Activated naive CD8-positive, alpha-beta T cell treated with anti-CD3 and anti-CD28 coated beads for 36 hours (primary cell): Measurements from ENCODE around the gene OPA1. TPM values are rescaled to one million over a fixed set of nuclear protein-coding genes. Genes with fewer than 3 reads are reported as not detected.

Experiments used
- DNase-seq: peaks from one replicate; pipeline ENCODE4 v3.0.0; 2021
- H3K27ac Mint-ChIP-seq: one replicate; pipeline ENCODE4 v1.8.0; 2022; ENCODE audit warnings: mild to moderate bottlenecking, moderate library complexity, mixed read lengths
- H3K27me3 Mint-ChIP-seq: one replicate; pipeline ENCODE4 v1.8.0; 2022; ENCODE audit warnings: mild to moderate bottlenecking, mixed read lengths
- H3K36me3 Mint-ChIP-seq: one replicate; pipeline ENCODE4 v1.8.0; 2021; ENCODE audit warnings: mild to moderate bottlenecking, mixed read lengths
- H3K4me1 Mint-ChIP-seq: one replicate; pipeline ENCODE4 v1.8.0; 2021; ENCODE audit warnings: mixed read lengths
- H3K4me3 Mint-ChIP-seq: one replicate; pipeline ENCODE4 v1.8.0; 2022; ENCODE audit warnings: mild to moderate bottlenecking, moderate library complexity, mixed read lengths
- H3K9me3 Mint-ChIP-seq: one replicate; pipeline ENCODE4 v1.8.0; 2022; ENCODE audit warnings: mixed read lengths
- total RNA-seq, 2 experiments: library from RNA; stranded (reverse); gene quantifications; one replicate each; pipeline ENCODE4 v1.2.3, GENCODE V29; 2021

OPA1 gene
- total RNA-seq, 2 experiments from 2014 or later: 89.4 to 102 TPM

- H3K9me3 Mint-ChIP-seq: no peaks in the 10 kb centered on the region
- no peaks in the 10 kb centered on the region for H3K4me1 Mint-ChIP-seq
- peaks cover 7% of the 10 kb centered on the region for H3K36me3 Mint-ChIP-seq
- H3K27ac Mint-ChIP-seq: no peak overlapping the region
- no peaks in the 10 kb centered on the region for H3K27me3 Mint-ChIP-seq
- H3K4me3 Mint-ChIP-seq: no peak overlapping the region
- no peak for DNase-seq
Measured at GRCh38 chr3:193701953-193702635, 109.1 kb downstream of the OPA1 start.

DNA sequence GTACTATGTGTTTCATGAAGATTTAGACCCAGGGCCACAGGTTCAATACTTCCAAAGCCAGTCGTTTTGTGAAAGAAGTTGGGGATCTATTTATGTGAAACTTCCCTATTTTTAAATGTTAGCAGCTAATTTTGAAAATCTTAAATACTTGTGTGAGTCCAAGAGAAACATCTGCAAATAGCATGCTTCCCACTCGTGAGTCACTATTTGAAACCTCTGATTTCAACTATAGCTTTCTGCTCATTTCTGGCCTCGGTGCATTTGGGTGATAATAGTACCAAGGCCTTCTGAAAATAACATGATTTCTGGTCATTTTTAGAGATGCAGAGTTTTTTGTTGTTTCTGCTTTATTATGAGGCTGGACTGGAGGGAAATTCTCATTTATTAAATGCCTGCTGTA lies 110.0 kb downstream of the OPA1 start:
- H3K9me3 Mint-ChIP-seq: no peaks in the 10 kb centered on the region
- H3K27ac Mint-ChIP-seq: no peak overlapping the region
- no peak for DNase-seq
- H3K27me3 Mint-ChIP-seq: no peaks in the 10 kb centered on the region
- H3K36me3 Mint-ChIP-seq: peaks cover 7% of the 10 kb centered on the region
- H3K4me1 Mint-ChIP-seq: no peaks in the 10 kb centered on the region
- no peak overlapping the region for H3K4me3 Mint-ChIP-seq

GRCh38 chr3:193704431-193704830 lies 111.4 kb downstream of the OPA1 start:
- DNase-seq: no peak
- H3K4me3 Mint-ChIP-seq: no peak overlapping the region
- H3K4me1 Mint-ChIP-seq: no peaks in the 10 kb centered on the region
- peaks cover 7% of the 10 kb centered on the region for H3K36me3 Mint-ChIP-seq
- H3K27me3 Mint-ChIP-seq: no peaks in the 10 kb centered on the region
- no peaks in the 10 kb centered on the region for H3K9me3 Mint-ChIP-seq
- H3K27ac Mint-ChIP-seq: no peak overlapping the region

GRCh38 chr3:193708270-193708669 lies 115.3 kb downstream of the OPA1 start:
- Mint-ChIP-seq H3K4me1 (no peaks in the 10 kb centered on the region), H3K27me3 (no peaks in the 10 kb centered on the region), H3K4me3 (no peak overlapping the region), H3K9me3 (no peaks in the 10 kb centered on the region), H3K27ac (no peak overlapping the region), H3K36me3 (no peaks in the 10 kb centered on the region)
- DNase-seq: no peak

DNA sequence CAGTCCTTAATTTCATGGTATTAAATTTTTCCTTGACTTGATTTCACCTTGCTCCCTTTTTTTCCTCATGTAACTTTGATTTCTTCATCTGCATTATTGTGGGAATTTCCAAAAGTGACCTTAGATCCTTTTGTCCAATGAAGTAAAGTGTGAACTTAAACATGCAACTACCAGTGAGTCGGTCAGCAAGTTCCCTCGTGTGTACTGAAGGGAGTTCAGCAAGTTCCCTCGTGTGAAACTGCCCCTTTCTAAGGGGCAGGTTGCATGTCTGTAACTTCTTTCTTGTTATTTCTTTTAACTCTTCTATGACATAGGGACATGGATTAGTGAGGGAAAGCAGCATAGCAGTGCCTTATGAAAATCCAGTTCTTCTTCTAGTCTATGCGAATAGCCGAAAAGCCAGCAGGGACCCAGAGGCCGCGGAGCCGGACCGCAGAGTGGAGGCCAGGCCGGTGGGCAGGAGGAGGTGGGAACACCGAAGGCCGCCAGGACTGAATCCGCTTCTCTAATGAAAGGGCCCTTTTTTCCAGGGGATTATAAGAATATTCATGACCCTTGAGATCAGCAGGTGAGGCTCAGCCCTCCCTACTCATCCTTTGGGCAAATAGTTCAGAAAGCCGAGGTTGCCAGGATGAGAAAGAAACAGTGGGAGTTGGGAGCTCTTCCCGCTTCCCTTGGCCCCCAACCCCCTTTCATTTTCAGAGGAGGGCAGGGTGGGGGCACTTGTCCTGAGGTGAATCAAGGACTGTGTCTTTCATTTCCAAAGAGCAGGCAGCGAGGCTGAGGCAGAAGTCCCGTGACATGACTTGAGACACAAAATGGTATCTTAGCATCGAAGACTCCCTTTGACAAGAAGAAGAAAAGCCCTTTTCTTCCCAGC lies 117.5 kb downstream of the OPA1 start:
- Mint-ChIP-seq H3K4me1 (no peaks in the 10 kb centered on the region), H3K27ac (no peak overlapping the region), H3K9me3 (peaks cover 11% of the 10 kb centered on the region), H3K36me3 (peaks cover 8% of the 10 kb centered on the region), H3K4me3 (no peak overlapping the region), H3K27me3 (no peaks in the 10 kb centered on the region)
- DNase-seq: no peak

- Mint-ChIP-seq H3K36me3 (peaks cover 8% of the 10 kb centered on the region), H3K4me3 (no peak overlapping the region), H3K9me3 (peaks cover 15% of the 10 kb centered on the region), H3K27ac (no peak overlapping the region), H3K27me3 (no peaks in the 10 kb centered on the region), H3K4me1 (no peaks in the 10 kb centered on the region)
- DNase-seq: no peak
Measured at GRCh38 chr3:193711166-193711485, 118.1 kb downstream of the OPA1 start.

GRCh38 chr3:193711523-193711963 lies 118.5 kb downstream of the OPA1 start:
- H3K27me3 Mint-ChIP-seq: no peaks in the 10 kb centered on the region
- peaks cover 2% of the 10 kb centered on the region for H3K4me1 Mint-ChIP-seq
- peaks cover 10% of the 10 kb centered on the region for H3K36me3 Mint-ChIP-seq
- DNase-seq: no peak
- no peak overlapping the region for H3K27ac Mint-ChIP-seq
- peaks cover 15% of the 10 kb centered on the region for H3K9me3 Mint-ChIP-seq
- no peak overlapping the region for H3K4me3 Mint-ChIP-seq

- Mint-ChIP-seq H3K27me3 (no peaks in the 10 kb centered on the region), H3K36me3 (peaks cover 12% of the 10 kb centered on the region), H3K9me3 (peaks cover 15% of the 10 kb centered on the region), H3K4me1 (peaks cover 4% of the 10 kb centered on the region), H3K4me3 (no peak overlapping the region), H3K27ac (no peak overlapping the region)
- no peak for DNase-seq
Measured at GRCh38 chr3:193711964-193712598, 119.1 kb downstream of the OPA1 start.

GRCh38 chr3:193712938-193713337 lies 119.9 kb downstream of the OPA1 start:
- H3K27ac Mint-ChIP-seq: no peak overlapping the region
- H3K9me3 Mint-ChIP-seq: peaks cover 15% of the 10 kb centered on the region
- H3K4me1 Mint-ChIP-seq: peaks cover 4% of the 10 kb centered on the region
- no peak overlapping the region for H3K4me3 Mint-ChIP-seq
- H3K27me3 Mint-ChIP-seq: no peaks in the 10 kb centered on the region
- DNase-seq: no peak
- H3K36me3 Mint-ChIP-seq: peaks cover 13% of the 10 kb centered on the region

DNA sequence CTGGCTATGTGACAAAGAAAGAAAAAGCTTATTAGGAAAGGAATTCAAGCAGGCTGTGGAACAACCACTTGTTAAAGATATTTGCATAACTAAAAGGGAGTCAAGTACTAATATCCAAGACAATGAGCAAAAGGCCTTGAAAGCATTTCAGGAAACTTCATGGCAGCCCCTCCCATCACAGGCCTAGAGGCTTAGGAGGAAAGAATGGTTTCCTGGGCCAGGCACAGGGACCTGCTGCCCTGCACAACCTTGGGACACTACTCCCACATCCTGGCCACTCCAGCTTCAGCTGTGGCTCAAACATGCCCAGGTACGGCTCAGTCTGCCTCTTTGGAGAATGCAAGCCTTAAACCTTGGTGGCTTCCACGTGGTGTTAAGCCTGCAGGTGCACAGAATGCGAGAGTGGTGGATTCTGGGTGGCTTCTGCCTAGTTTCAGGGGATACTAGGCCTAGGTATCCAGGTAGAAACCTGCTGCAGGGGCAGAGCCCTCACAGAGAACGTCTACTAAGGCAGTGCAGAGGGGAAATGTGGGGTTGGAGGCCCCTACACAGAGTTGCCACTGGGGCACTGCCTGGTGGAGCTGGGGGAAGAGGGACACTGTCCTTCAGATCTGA lies 121.6 kb downstream of the OPA1 start:
- Mint-ChIP-seq H3K27ac (no peak overlapping the region), H3K36me3 (peaks cover 13% of the 10 kb centered on the region), H3K4me3 (no peak overlapping the region), H3K27me3 (no peaks in the 10 kb centered on the region), H3K4me1 (peaks cover 4% of the 10 kb centered on the region), H3K9me3 (peaks cover 15% of the 10 kb centered on the region)
- DNase-seq: no peak

DNA sequence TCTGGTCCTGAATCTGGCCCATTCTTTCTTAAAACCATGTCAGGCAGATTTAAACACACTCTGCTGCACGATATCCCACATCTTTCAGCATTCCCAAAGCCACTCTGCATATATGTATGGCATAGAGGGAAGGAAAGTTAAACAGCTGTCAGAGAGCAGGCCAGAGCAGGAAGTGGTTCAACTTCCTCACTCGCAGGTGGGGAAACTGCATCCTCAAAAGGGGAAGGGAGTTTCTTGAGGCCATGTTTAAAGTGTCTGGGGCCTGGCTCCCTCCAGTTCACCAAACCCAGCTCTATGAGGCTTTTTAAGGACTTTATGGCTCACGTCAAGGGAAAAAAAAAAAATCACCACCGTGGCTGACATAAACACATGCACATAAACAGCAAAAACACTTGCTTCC lies 123.1 kb downstream of the OPA1 start:
- DNase-seq: no peak
- Mint-ChIP-seq H3K27ac (no peak overlapping the region), H3K9me3 (peaks cover 15% of the 10 kb centered on the region), H3K27me3 (no peaks in the 10 kb centered on the region), H3K4me1 (peaks cover 4% of the 10 kb centered on the region), H3K36me3 (peaks cover 14% of the 10 kb centered on the region), H3K4me3 (no peak overlapping the region)

GRCh38 chr3:193719735-193720134 lies 126.7 kb downstream of the OPA1 start:
- Mint-ChIP-seq H3K27ac (no peak overlapping the region), H3K27me3 (peaks cover 3% of the 10 kb centered on the region), H3K9me3 (peaks cover 6% of the 10 kb centered on the region), H3K36me3 (peaks cover 9% of the 10 kb centered on the region), H3K4me3 (no peak overlapping the region), H3K4me1 (peaks cover 4% of the 10 kb centered on the region)
- DNase-seq: no peak

DNA sequence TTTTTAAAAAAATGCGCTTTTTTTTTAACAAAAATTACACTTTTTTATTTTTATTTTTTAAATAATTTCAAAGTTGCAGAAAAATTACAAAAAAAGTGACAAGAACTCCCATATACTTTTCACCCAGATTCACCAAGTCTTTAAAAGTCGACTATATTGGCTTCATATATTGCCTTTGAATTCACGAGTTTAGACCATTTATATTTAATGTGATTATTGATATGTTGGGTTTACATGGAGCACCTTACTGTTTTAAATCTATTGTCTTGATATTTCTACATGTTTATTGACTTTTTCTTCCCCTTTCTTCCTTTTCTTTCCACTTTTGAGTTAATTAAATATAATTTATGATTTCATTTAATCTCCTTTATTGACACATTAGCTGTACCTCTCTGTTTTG lies 127.2 kb downstream of the OPA1 start:
- Mint-ChIP-seq H3K9me3 (peaks cover 6% of the 10 kb centered on the region), H3K27me3 (peaks cover 3% of the 10 kb centered on the region), H3K36me3 (peaks cover 9% of the 10 kb centered on the region), H3K4me3 (no peak overlapping the region), H3K27ac (no peak overlapping the region), H3K4me1 (peaks cover 4% of the 10 kb centered on the region)
- no peak for DNase-seq

- no peaks in the 10 kb centered on the region for H3K4me1 Mint-ChIP-seq
Measured at GRCh38 chr3:193722566-193722965, 129.6 kb downstream of the OPA1 start.

GRCh38 chr3:193727089-193727488 lies 134.1 kb downstream of the OPA1 start:
- H3K36me3 Mint-ChIP-seq: no peaks in the 10 kb centered on the region
- no peak overlapping the region for H3K4me3 Mint-ChIP-seq
- no peak overlapping the region for H3K27ac Mint-ChIP-seq
- DNase-seq: no peak
- H3K9me3 Mint-ChIP-seq: no peaks in the 10 kb centered on the region
- H3K4me1 Mint-ChIP-seq: no peaks in the 10 kb centered on the region
- peaks cover 7% of the 10 kb centered on the region for H3K27me3 Mint-ChIP-seq

More at GRCh38 chr3:193722566-193722965, 129.6 kb downstream of the OPA1 start:
- Mint-ChIP-seq H3K27me3 (peaks cover 3% of the 10 kb centered on the region), H3K4me3 (no peak overlapping the region), H3K27ac (no peak overlapping the region), H3K36me3 (peaks cover 2% of the 10 kb centered on the region), H3K9me3 (no peaks in the 10 kb centered on the region)
- DNase-seq: no peak
